ENCODE data around the gene SFXN4. TPM values are rescaled to one million over a fixed set of nuclear protein-coding genes. Genes with fewer than 3 reads are reported as not detected.

Gene SFXN4
- total and polyA plus RNA-seq, 2 of the 13 experiments (the other 11 are each of a cell fraction or from before 2014, with no cell fraction given), result 47.7 to 64.9 TPM

DNA sequence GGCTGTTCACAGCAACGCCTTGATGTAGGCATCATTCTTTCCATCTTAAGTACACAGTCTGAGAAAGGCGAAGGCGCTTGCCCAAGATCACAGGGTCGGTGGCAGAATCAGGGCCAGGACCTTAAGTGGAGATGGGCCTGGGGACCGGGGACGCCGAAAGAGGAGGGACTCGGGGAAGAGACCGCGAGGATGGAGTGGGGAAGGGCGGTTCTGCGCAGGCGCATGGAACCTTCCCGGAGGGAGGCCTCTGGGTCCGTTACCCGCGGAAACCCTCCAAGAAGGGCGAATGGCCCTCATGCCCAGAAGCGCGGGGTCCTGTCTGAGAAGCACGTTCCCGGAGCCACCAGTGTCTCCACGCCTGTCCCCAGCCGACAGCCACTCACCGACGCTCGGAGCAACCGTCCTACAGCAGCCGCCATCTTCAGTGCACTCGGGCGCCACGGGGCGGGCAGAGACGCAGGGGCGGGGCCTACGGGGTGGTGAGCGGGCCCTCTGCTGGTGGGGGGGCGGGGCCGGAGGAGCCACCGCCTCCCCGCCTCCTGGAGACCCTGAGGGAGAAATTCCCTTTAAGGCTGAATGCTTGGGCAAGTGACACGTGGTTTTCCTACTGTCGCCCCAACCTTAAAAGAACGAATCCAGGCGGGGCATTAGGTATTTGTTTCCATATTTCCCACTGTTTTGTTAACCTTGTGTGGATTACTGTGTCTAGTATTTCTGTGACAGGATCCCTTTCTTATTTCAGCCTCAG is 13.0 kb upstream of the SFXN4 start, which contains the start of gene PRDX3 (continued):
- TF ChIP-seq, protein P1, sequence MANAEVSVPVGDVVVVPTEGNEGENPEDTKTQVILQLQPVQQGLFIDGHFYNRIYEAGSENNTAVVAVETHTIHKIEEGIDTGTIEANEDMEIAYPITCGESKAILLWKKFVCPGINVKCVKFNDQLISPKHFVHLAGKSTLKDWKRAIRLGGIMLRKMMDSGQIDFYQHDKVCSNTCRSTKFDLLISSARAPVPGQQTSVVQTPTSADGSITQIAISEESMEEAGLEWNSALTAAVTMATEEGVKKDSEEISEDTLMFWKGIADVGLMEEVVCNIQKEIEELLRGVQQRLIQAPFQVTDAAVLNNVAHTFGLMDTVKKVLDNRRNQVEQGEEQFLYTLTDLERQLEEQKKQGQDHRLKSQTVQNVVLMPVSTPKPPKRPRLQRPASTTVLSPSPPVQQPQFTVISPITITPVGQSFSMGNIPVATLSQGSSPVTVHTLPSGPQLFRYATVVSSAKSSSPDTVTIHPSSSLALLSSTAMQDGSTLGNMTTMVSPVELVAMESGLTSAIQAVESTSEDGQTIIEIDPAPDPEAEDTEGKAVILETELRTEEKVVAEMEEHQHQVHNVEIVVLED (CRISPR knock-in tag; IDR thresholded peaks at IDR 0.05; ENCODE audit: borderline replicate concordance), result peak; percentile 60; the same call in 1 of the 2 replicates
- peak; percentile 10; the same call in 1 of the 2 replicates for TF ChIP-seq NFKBIZ (CRISPR knock-in tag; IDR thresholded peaks at IDR 0.05)
- TF ChIP-seq ZIK1 (CRISPR knock-in tag; IDR thresholded peaks at IDR 0.05; ENCODE audit: borderline replicate concordance, low read depth), result peak; percentile 71; the same call in 1 of the 2 replicates
- no peak for TF ChIP-seq ZNF251 (CRISPR knock-in tag; IDR thresholded peaks at IDR 0.05)
- TF ChIP-seq, protein P2, sequence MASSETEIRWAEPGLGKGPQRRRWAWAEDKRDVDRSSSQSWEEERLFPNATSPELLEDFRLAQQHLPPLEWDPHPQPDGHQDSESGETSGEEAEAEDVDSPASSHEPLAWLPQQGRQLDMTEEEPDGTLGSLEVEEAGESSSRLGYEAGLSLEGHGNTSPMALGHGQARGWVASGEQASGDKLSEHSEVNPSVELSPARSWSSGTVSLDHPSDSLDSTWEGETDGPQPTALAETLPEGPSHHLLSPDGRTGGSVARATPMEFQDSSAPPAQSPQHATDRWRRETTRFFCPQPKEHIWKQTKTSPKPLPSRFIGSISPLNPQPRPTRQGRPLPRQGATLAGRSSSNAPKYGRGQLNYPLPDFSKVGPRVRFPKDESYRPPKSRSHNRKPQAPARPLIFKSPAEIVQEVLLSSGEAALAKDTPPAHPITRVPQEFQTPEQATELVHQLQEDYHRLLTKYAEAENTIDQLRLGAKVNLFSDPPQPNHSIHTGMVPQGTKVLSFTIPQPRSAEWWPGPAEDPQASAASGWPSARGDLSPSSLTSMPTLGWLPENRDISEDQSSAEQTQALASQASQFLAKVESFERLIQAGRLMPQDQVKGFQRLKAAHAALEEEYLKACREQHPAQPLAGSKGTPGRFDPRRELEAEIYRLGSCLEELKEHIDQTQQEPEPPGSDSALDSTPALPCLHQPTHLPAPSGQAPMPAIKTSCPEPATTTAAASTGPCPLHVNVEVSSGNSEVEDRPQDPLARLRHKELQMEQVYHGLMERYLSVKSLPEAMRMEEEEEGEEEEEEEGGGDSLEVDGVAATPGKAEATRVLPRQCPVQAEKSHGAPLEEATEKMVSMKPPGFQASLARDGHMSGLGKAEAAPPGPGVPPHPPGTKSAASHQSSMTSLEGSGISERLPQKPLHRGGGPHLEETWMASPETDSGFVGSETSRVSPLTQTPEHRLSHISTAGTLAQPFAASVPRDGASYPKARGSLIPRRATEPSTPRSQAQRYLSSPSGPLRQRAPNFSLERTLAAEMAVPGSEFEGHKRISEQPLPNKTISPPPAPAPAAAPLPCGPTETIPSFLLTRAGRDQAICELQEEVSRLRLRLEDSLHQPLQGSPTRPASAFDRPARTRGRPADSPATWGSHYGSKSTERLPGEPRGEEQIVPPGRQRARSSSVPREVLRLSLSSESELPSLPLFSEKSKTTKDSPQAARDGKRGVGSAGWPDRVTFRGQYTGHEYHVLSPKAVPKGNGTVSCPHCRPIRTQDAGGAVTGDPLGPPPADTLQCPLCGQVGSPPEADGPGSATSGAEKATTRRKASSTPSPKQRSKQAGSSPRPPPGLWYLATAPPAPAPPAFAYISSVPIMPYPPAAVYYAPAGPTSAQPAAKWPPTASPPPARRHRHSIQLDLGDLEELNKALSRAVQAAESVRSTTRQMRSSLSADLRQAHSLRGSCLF (CRISPR knock-in tag; IDR thresholded peaks at IDR 0.05; ENCODE audit: borderline replicate concordance), result no peak; the same call in 1 of the 2 replicates
- no peak for TF ChIP-seq TBX3 (IDR thresholded peaks at IDR 0.05; ENCODE audit: borderline replicate concordance)
- TF ChIP-seq HOXA3 (CRISPR knock-in tag; IDR thresholded peaks at IDR 0.05), result peak; percentile 87
- TF ChIP-seq SIX4 (CRISPR knock-in tag; IDR thresholded peaks at IDR 0.05), result no peak
- no peak for TF ChIP-seq MATR3 (CRISPR knock-in tag; IDR thresholded peaks at IDR 0.05)
- peak; percentile 54; the same call in 1 of the 2 replicates for TF ChIP-seq WIZ (CRISPR knock-in tag; IDR thresholded peaks at IDR 0.05)
- TF ChIP-seq, protein P3, sequence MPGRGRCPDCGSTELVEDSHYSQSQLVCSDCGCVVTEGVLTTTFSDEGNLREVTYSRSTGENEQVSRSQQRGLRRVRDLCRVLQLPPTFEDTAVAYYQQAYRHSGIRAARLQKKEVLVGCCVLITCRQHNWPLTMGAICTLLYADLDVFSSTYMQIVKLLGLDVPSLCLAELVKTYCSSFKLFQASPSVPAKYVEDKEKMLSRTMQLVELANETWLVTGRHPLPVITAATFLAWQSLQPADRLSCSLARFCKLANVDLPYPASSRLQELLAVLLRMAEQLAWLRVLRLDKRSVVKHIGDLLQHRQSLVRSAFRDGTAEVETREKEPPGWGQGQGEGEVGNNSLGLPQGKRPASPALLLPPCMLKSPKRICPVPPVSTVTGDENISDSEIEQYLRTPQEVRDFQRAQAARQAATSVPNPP (CRISPR knock-in tag; IDR thresholded peaks at IDR 0.05), result no peak
- no peak for TF ChIP-seq RNF2 (conservative IDR thresholded peaks at IDR 0.05; ENCODE audit: low read depth)
- no peak for TF ChIP-seq GPN1 (CRISPR knock-in tag; IDR thresholded peaks at IDR 0.05; ENCODE audit: borderline replicate concordance)
- no peak for TF ChIP-seq HES4 (CRISPR knock-in tag; IDR thresholded peaks at IDR 0.05; ENCODE audit: borderline replicate concordance)
- no peak for TF ChIP-seq ZNF605 (CRISPR knock-in tag; IDR thresholded peaks at IDR 0.05)
- TF ChIP-seq ATRX (CRISPR knock-in tag; IDR thresholded peaks at IDR 0.05; ENCODE audit: borderline replicate concordance), result no peak
- TF ChIP-seq KDM1A (CRISPR knock-in tag; IDR thresholded peaks at IDR 0.05), result no peak
- TF ChIP-seq ZFP1 (CRISPR knock-in tag; IDR thresholded peaks at IDR 0.05), result no peak
- no peak for TF ChIP-seq CREB1 (IDR thresholded peaks at IDR 0.05)
- no peak for TF ChIP-seq CREB1 (CRISPR knock-in tag; IDR thresholded peaks at IDR 0.05)
- peak; percentile 15; the same call in 1 of the 2 replicates for TF ChIP-seq CHD2 (IDR thresholded peaks at IDR 0.05; ENCODE audit: low read depth, low read length)
- TF ChIP-seq, protein P4, sequence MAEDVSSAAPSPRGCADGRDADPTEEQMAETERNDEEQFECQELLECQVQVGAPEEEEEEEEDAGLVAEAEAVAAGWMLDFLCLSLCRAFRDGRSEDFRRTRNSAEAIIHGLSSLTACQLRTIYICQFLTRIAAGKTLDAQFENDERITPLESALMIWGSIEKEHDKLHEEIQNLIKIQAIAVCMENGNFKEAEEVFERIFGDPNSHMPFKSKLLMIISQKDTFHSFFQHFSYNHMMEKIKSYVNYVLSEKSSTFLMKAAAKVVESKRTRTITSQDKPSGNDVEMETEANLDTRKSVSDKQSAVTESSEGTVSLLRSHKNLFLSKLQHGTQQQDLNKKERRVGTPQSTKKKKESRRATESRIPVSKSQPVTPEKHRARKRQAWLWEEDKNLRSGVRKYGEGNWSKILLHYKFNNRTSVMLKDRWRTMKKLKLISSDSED (CRISPR knock-in tag; IDR thresholded peaks at IDR 0.05), result no peak
- 0 out of 2 replicates have a peak, but pooled peaks have one; percentile 16 for TF ChIP-seq NR2F6 (IDR thresholded peaks at IDR 0.05)
- no peak for TF ChIP-seq NR2F6 (CRISPR knock-in tag; IDR thresholded peaks at IDR 0.05)
